GM12891 (cell line): ENCODE data around the gene NGF.

Source experiments
- PAX5 ChIP-seq: IDR thresholded peaks from 2 replicates; pipeline ENCODE4 v1.6.1; 2011; ENCODE audit warnings: low read length, moderate library complexity, mild to moderate bottlenecking; ENCODE audit not compliant: insufficient read depth, severe bottlenecking
- POLR2A ChIP-seq: IDR thresholded peaks from 2 replicates; pipeline ENCODE4 v1.6.1; 2011; ENCODE audit warnings: low read depth, low read length, control low read depth
- POLR2AphosphoS5 ChIP-seq: IDR thresholded peaks from 2 replicates; pipeline ENCODE4 v1.6.1; 2011; ENCODE audit warnings: low read depth, low read length, control low read depth
- SPI1 ChIP-seq: IDR thresholded peaks from 2 replicates; pipeline ENCODE4 v1.6.1; 2011; ENCODE audit warnings: low read depth, low read length, control low read depth
- TAF1 ChIP-seq: IDR thresholded peaks from 2 replicates; pipeline ENCODE4 v1.6.1; 2011; ENCODE audit warnings: low read depth, low read length, control low read depth

- TF ChIP-seq POLR2AphosphoS5 (no peak), POLR2A (no peak), TAF1 (no peak), SPI1 (no peak), PAX5 (no peak)
These were observed 17.0 kb upstream of the NGF start for GRCh38 chr1:115355069-115355468.
